Amygdala (tissue), 56 donors: ENCODE data around the gene RORB.
A peak's percentile ranks its signal among the peaks of the same experiment; 100 is the strongest.

ENCODE experiments used
- DNase-seq, 56 donors: peaks; one replicate each; lab custom pipeline; 2025; lab: John Stamatoyannopoulos, UW

The RORB gene

GRCh38 chr9:74496819-74497747, at the start of gene RORB:
Gene RORB, plus strand, starts transcription at chr9:74497335. Its CDS starts 642 bp downstream, at chr9:74497977.
- DNase-seq, result peak in 53 of 56 donors; percentile 33 to 93 (median 74)

GRCh38 chr9:74447451-74448193, 49.5 kb upstream of the RORB start:
- DNase-seq, result no peak

DNA sequence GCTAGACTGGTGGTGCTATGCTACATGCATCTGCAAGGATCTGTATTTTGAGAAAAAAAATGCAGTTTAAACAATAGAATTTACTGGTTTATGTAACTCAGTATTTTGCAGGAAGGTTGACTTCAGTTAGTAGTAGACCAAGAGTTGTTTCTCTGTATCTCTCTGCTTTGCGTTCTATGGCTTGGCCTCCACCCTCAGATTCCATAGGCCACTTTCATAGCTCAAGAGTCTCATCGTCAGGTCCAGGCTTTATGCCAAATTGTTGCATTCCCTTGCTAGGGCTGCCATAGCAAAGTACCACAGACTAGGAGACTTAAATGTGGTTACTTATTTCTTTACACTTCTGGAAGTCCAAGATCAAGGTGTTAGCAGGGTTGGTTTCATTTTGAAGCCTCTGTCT, 48.1 kb upstream of the RORB start:
- no peak for DNase-seq

DNA sequence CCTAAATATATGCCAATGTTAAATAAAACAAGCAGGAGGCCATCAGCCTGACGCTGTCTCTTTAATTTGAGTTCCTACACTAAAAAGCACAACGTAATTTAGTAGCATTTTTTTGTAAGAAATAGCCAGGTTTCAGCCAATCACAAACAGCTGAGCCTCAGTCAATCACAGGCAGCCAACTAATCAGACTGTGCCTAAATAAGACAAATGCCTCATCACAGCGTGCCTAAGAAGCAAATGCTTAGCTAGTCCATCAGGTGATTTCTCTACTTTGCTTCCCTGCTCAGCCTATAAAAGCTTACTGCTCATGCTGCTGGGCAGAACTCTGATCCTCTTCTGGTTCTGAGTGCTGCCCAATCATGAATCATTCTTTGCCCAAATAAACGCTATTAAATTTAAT, 38.3 kb upstream of the RORB start:
- DNase-seq, result no peak

DNA sequence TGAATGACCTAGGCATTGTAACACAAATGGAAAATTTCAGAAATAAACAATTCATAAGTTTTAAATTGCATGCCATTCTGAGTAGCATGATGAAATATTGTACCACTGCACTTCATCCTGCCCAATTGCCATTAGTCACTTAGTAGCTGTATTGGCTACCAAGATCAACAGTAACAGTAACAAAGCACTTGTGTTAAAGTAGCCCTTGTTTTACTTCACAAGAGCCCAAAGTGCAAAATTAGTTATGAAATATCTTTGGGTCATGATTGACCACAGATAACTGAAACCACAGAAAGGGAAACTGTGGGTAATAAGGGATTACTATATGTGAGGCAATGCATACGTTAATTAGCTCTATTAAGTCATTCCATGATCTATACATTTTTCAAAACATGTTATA, 33.3 kb upstream of the RORB start:
- no peak for DNase-seq

DNA sequence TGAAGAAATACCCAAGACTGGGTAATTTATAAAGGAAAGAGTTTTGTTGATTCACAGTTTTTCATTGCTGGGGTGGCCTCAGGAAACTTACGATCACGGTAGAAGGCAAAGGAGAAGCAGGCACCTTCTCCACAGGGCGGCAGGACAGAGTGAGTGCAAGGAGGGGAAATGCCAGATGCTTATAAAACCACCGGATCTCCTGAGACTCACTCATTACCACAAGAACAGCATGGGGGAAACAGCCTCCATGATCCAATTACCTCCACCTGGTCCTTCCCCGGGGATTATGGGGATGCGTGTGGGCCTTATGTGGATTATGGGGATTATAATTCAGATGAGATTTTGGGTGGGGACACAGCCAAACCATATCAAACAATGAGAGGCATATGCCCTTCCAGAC, 18.5 kb upstream of the RORB start:
- no peak for DNase-seq

- DNase-seq, result no peak
Observed at GRCh38 chr9:74479711-74480110, 17.4 kb upstream of the RORB start.

GRCh38 chr9:74487395-74487794, 9.7 kb upstream of the RORB start:
- no peak for DNase-seq

- no peak for DNase-seq
Observed at GRCh38 chr9:74493512-74493911, 3.6 kb upstream of the RORB start.

DNA sequence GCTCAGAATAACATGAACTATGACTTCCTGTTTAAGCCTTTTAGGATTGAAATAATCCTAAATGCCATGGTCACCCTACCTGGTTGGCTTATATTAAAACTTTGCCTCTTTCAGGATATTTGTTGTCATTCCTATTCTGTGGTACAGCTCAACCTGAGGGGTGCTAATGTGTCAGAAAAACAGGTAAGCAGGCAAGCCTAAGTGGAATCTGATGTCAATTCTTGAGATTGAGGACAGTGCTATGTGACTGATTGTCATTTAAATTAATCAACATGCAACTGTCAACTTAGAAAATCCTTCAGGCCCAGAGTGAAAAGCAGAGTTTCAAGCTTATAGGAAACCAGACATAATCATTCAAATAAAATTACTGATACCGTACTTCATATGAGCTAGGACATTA, 2.6 kb upstream of the RORB start:
- DNase-seq, result no peak

- no peak for DNase-seq
Observed at GRCh38 chr9:74496406-74496805, 729 bp upstream of the RORB start.

GRCh38 chr9:74497748-74498620, 849 bp downstream of the RORB start:
- peak in 17 of 56 donors; percentile 10 to 60 (median 37) for DNase-seq

DNA sequence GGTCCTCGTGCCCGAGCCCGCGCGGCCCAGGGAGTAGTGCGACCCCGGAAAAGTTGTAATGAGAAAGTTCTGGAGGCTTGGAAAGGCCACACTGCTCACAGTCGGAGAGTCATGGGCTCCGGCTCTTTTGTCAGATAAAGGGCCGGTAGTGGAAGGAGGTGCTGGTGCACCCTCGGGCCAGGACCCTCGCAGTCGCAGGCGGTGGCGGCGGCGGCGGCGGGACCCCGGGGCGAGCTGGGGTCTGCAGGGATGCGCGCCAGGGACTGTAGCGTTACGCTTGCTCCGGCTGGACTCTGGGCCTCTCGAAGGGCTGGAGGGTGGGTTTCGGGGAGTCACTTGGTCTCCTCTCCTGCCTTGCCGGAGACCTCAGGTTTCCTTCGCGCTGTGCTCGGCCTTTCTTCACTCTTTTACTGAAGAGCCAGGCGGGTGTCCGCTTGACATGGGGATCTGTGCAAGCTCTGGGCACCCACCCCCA, 1.5 kb downstream of the RORB start:
- no peak for DNase-seq

DNA sequence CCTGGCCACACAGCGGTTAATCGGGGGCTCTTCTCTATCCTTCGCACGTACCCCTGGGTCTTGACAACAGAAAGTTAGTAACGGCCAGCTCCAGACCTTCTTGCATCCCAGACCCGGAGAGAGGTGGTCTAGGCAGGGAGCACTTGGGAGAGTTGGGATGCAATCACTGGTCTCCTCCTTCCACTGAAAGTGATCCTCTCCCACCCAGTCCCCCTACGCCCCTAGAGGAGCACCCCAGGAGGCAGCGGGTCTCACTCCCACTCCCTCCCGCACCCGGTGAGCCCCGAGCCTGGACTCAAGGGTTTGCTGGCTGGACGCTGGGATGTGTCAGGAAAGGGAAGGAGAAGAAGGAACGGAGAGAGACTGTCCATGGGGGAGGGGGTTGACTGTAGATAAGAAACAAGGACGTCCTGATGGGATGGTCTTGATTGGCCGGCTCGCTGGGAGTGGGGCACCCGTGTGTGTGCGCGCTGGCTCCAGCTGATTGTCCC, 2.0 kb downstream of the RORB start:
- peak in 5 of 56 donors; percentile 4 to 20 (median 15) for DNase-seq

GRCh38 chr9:74499770-74500583, 2.8 kb downstream of the RORB start:
- peak in 3 of 56 donors; percentile 9 to 27 (median 10) for DNase-seq

DNA sequence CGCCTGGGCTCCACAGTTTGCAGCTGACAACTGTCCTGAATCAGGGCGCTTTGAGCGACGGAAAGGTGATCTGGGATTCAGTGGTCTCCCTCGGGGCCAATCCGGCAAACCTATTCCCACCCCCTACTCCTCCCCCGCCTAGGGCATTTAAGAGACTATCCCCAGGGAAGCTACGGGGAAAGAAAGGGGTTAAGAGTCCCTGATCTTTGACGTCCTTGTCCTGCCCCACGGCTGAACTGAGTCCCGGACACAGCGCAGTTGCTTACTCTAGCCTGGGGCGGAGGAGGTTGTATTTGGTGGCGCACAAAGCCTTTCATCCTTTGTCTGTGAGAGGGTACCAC, 3.4 kb downstream of the RORB start:
- peak in 2 of 56 donors; percentile 1 to 8 for DNase-seq

DNA sequence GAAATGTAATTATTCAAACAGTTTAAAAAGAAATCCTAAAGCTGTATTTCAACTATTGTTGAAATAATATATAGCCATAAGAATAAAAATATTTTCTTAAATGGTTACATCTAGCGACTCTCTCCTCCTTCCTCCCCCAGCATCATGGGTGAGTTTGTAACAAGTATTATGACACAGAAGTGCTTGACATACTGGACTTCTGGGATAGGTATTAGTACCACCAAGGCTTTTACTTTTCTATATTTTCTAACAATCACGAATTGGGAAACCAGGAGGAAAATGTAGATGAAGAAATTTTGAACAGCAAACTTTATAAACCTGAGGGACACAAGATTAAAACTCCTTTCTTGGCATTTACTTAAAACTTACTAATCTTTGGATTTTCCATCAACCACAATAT, 4.4 kb downstream of the RORB start:
- DNase-seq, result no peak

- DNase-seq, result no peak
Observed at GRCh38 chr9:74503219-74503618, 6.1 kb downstream of the RORB start.

GRCh38 chr9:74503666-74504065, 6.5 kb downstream of the RORB start:
- DNase-seq, result no peak

GRCh38 chr9:74511333-74511732, 14.2 kb downstream of the RORB start:
- DNase-seq, result no peak
